HG03280 (cell line): ENCODE data around the gene BBS2.

Experiments
- ATAC-seq: cut with Tn5 transposase; IDR thresholded peaks from one replicate; pipeline ENCODE4 v1.9.1; 2021; ENCODE audit warnings: mild to moderate bottlenecking, moderate library complexity; ENCODE audit not compliant: unreplicated experiment

The BBS2 gene

GRCh38 chr16:56519459-56520250 lies at the start of gene BBS2:
Gene BBS2, minus strand, starts transcription at chr16:56520024. Its CDS starts 162 bp downstream, at chr16:56519862.
- ATAC-seq = peak; percentile 85

GRCh38 chr16:56564793-56565477 lies 45.1 kb upstream of the BBS2 start, which contains the start of gene MT4:
Gene MT4, plus strand, starts transcription at chr16:56565073. Its CDS starts 56 bp downstream, at chr16:56565129.
- ATAC-seq = no peak

- ATAC-seq = no peak
These were observed 41.3 kb upstream of the BBS2 start for GRCh38 chr16:56561126-56561525.

GRCh38 chr16:56560447-56560846 lies 40.6 kb upstream of the BBS2 start:
- ATAC-seq = no peak

- no peak for ATAC-seq
These were observed 39.3 kb upstream of the BBS2 start for GRCh38 chr16:56559109-56559508.

- no peak for ATAC-seq
These were observed 38.4 kb upstream of the BBS2 start for GRCh38 chr16:56558024-56558747.

- ATAC-seq = no peak
These were observed 34.6 kb upstream of the BBS2 start for GRCh38 chr16:56554441-56554840.

- no peak for ATAC-seq
These were observed 32.2 kb upstream of the BBS2 start for GRCh38 chr16:56551796-56552738.

GRCh38 chr16:56549744-56550385 lies 30.0 kb upstream of the BBS2 start:
- ATAC-seq = no peak

GRCh38 chr16:56549161-56549560 lies 29.3 kb upstream of the BBS2 start:
- no peak for ATAC-seq

GRCh38 chr16:56547949-56548567 lies 28.2 kb upstream of the BBS2 start:
- no peak for ATAC-seq

GRCh38 chr16:56547120-56547948 lies 27.5 kb upstream of the BBS2 start:
- ATAC-seq = no peak

- no peak for ATAC-seq
These were observed 22.2 kb upstream of the BBS2 start for GRCh38 chr16:56542039-56542438.

GRCh38 chr16:56539656-56540055 lies 19.8 kb upstream of the BBS2 start:
- ATAC-seq = no peak

- ATAC-seq = no peak
These were observed 18.5 kb upstream of the BBS2 start for GRCh38 chr16:56538331-56538730.

GRCh38 chr16:56534847-56535383 lies 15.1 kb upstream of the BBS2 start:
- ATAC-seq = no peak

GRCh38 chr16:56532714-56533113 lies 12.9 kb upstream of the BBS2 start:
- ATAC-seq = no peak

- ATAC-seq = no peak
These were observed 11.0 kb upstream of the BBS2 start for GRCh38 chr16:56530872-56531271.
